Hepatocyte (in vitro differentiated cells): Measurements from ENCODE around the gene POU1F1.

Source experiments
- EZH2 ChIP-seq: fragments of 200-600 bp; sonication (generic); IDR thresholded peaks from 2 replicates; pipeline ENCODE4 v1.6.1; 2016; ENCODE audit warnings: antibody characterized with exemption, mild to moderate bottlenecking, borderline replicate concordance
- EZH2phosphoT487 ChIP-seq: fragments of 200-600 bp; sonication (generic); IDR thresholded peaks from one replicate; pipeline ENCODE4 v1.6.1; 2018; ENCODE audit warnings: antibody characterized with exemption, mild to moderate bottlenecking, low read depth, moderate library complexity; ENCODE audit not compliant: unreplicated experiment, severe bottlenecking
- TF ChIP-seq, protein P1 (sequence below): fragments of 200-600 bp; sonication (generic); IDR thresholded peaks from 2 replicates; pipeline ENCODE4 v1.5.1; 2016; ENCODE audit warnings: antibody characterized with exemption, mild to moderate bottlenecking; ENCODE audit not compliant: poor library complexity

DNA sequence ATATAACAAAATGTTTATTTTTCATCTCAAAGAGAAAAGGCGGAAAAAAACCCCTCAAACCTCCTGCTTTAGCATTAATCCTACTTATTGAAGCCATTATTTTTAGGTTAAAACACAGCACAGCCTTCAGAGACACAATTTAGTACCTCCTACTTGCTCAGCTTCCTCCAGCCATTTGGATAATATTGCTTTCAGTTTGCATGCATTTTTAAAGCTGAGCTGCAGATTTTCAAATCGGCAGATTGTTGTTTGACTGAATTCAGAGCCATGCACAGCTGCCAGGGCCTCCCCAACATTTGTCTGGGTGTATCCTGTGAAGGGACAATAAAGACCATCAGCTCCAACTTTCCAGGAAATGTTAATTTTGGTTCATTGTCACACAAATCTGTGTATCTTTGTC, 14.5 kb downstream of the POU1F1 start:
- TF ChIP-seq, protein P1, sequence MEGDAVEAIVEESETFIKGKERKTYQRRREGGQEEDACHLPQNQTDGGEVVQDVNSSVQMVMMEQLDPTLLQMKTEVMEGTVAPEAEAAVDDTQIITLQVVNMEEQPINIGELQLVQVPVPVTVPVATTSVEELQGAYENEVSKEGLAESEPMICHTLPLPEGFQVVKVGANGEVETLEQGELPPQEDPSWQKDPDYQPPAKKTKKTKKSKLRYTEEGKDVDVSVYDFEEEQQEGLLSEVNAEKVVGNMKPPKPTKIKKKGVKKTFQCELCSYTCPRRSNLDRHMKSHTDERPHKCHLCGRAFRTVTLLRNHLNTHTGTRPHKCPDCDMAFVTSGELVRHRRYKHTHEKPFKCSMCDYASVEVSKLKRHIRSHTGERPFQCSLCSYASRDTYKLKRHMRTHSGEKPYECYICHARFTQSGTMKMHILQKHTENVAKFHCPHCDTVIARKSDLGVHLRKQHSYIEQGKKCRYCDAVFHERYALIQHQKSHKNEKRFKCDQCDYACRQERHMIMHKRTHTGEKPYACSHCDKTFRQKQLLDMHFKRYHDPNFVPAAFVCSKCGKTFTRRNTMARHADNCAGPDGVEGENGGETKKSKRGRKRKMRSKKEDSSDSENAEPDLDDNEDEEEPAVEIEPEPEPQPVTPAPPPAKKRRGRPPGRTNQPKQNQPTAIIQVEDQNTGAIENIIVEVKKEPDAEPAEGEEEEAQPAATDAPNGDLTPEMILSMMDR, result no peak
- no peak for TF ChIP-seq EZH2phosphoT487
- TF ChIP-seq EZH2, result no peak
